ENCODE results near the gene NPAS1. TPM values are rescaled to one million over a fixed set of nuclear protein-coding genes. Genes with fewer than 3 reads are reported as not detected.
"Not testable (repeated sequence)": the region's sequence is repeated elsewhere in the genome, so short reads cannot be mapped to it uniquely, and the experiment has no call there.

NPAS1 gene
- total and polyA plus RNA-seq, 5 donors from 2014 or later, result 0.53 to 1.5 TPM; not detected in 3

DNA sequence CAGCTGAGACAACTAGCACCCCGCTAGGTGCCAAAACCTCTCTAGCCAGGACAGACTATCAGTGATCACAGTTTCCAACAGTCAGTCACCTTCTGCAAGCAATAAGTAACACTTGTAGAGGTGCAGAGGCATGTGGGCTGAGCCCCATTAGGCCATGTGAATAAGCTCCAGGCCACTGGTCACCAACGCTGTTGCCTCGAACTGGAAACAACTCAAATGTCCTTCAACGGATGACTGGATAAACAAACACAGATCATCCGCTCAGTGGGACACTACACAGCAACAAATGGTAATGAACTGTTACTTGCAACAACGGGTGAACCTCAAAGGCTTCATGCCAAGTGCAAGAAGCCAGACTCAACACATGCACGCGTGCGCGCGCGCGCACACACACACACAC is 56.3 kb downstream of the NPAS1 start:
- H3K27ac Mint-ChIP-seq, result peak overlapping the region in 2 of 3 donors; percentile 44 to 67

DNA sequence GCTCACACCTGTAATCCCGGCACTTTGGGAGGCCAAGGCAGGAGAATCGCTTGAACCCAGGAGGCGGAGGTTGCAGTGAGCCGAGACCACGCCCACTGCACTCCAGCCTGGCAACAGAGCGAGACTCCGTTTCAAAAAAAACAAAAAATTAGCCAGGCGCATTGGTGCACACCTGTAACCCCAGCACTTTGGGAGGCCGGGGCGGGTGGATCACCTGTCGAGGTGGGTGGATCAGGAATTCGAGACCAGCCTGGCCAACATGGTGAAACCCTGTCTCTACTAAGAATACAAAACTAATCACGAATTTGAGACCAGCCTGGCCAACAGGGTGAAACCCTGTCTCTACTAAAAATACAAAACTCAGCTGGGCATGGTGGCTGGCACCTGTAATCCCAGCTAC is 58.7 kb downstream of the NPAS1 start:
- not testable (repeated sequence) for H3K4me3 Mint-ChIP-seq; H3K27me3 ChIP-seq (ENCODE audit: control insufficient read depth, insufficient read depth, low read length); H3K9me3 ChIP-seq (ENCODE audit: control insufficient read depth in 2 of 2, low read length in 2 of 2); ATAC-seq (ENCODE audit: low read depth in 2 of 2); H3K27ac ChIP-seq (ENCODE audit: insufficient read depth, low read length, poor library complexity, severe bottlenecking); H3K4me1 ChIP-seq (ENCODE audit: control insufficient read depth, insufficient read depth, low read length, poor library complexity, severe bottlenecking); H3K4me3 ChIP-seq (ENCODE audit: low read depth, low read length); H3K27me3 Mint-ChIP-seq; H3K27ac Mint-ChIP-seq; DNase-seq; H3K9me3 Mint-ChIP-seq
- Mint-ChIP-seq H3K4me1 (peaks cover 0 to 17% (median 6%) of the 10 kb centered on the region in 4 donors), H3K36me3 (peaks cover 26% of the 10 kb centered on the region)
- H3K36me3 ChIP-seq (ENCODE audit: control insufficient read depth, insufficient read depth, low read length), result peaks cover 60% of the 10 kb centered on the region

More for the DNA sequence above, 56.3 kb downstream of the NPAS1 start:
- Mint-ChIP-seq H3K4me1 (peaks cover 0 to 17% (median 6%) of the 10 kb centered on the region in 4 donors), H3K9me3 (no peaks in the 10 kb centered on the region), H3K27me3 (no peaks in the 10 kb centered on the region), H3K36me3 (peaks cover 25% of the 10 kb centered on the region), H3K4me3 (no peak overlapping the region)
- H3K27ac ChIP-seq (ENCODE audit: insufficient read depth, low read length, poor library complexity, severe bottlenecking), result no peak overlapping the region
- no peaks in the 10 kb centered on the region for H3K9me3 ChIP-seq (ENCODE audit: control insufficient read depth in 2 of 2, low read length in 2 of 2)
- H3K4me1 ChIP-seq (ENCODE audit: control insufficient read depth, insufficient read depth, low read length, poor library complexity, severe bottlenecking), result no peaks in the 10 kb centered on the region
- DNase-seq (no peak), ATAC-seq (ENCODE audit: low read depth in 2 of 2) (no peak)
- H3K36me3 ChIP-seq (ENCODE audit: control insufficient read depth, insufficient read depth, low read length), result peaks cover 57% of the 10 kb centered on the region
- H3K27me3 ChIP-seq (ENCODE audit: control insufficient read depth, insufficient read depth, low read length), result no peaks in the 10 kb centered on the region
- H3K4me3 ChIP-seq (ENCODE audit: low read depth, low read length), result no peak overlapping the region

DNA sequence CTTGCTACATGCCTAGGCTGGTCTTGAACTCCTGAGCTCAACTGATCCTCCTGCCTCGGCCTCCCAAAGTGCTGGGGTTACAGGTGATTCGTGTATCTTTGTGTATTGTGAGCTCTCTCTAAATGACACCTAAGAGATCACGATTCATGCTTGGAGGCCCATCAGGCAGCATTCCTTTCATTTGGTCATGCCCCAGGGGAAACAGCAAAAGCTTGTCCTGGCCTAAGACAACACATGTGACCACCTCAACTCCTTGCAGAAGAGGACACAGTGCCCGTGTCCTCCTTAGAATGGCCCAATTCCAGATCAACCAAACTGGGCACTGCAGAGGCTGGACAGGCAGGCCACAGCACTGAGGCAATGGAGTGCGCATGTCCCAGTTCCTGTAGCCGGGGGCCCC is 61.5 kb downstream of the NPAS1 start:
- Histone ChIP-seq H3K27ac (ENCODE audit: insufficient read depth, low read length, poor library complexity, severe bottlenecking) (no peak overlapping the region), H3K4me1 (ENCODE audit: control insufficient read depth, insufficient read depth, low read length, poor library complexity, severe bottlenecking) (no peaks in the 10 kb centered on the region), H3K36me3 (ENCODE audit: control insufficient read depth, insufficient read depth, low read length) (peaks cover 63% of the 10 kb centered on the region), H3K27me3 (ENCODE audit: control insufficient read depth, insufficient read depth, low read length) (no peaks in the 10 kb centered on the region), H3K4me3 (ENCODE audit: low read depth, low read length) (no peak overlapping the region), H3K9me3 (ENCODE audit: control insufficient read depth in 2 of 2, low read length in 2 of 2) (no peaks in the 10 kb centered on the region)
- DNase-seq, result no peak
- Mint-ChIP-seq H3K9me3 (no peaks in the 10 kb centered on the region), H3K4me1 (peaks cover 0 to 4% (median 0%) of the 10 kb centered on the region in 4 donors), H3K4me3 (no peak overlapping the region), H3K27ac (no peak overlapping the region), H3K27me3 (no peaks in the 10 kb centered on the region), H3K36me3 (peaks cover 24% of the 10 kb centered on the region)
- ATAC-seq (ENCODE audit: low read depth in 2 of 2), result no peak

DNA sequence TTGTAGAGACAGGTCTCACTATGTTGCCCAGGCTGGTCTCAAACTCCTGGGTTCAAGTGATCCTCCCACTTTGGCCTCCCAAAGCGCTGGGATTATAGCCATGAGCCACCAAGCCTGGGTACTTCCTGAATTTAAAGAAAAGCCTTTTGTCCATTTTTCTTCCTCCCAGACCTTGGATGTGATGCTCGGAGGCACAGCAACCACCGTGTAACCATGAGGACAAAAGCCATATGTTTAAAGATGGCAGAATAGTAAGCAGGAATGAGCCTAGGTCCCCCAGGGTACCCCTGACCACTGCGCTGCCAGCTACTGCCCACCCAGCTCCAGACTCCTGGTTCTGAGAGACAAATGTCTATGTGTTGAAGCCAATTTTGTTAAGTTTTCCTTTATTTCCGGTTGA is 62.9 kb downstream of the NPAS1 start:
- Histone ChIP-seq H3K27me3 (ENCODE audit: control insufficient read depth, insufficient read depth, low read length) (no peaks in the 10 kb centered on the region), H3K4me1 (ENCODE audit: control insufficient read depth, insufficient read depth, low read length, poor library complexity, severe bottlenecking) (no peaks in the 10 kb centered on the region), H3K4me3 (ENCODE audit: low read depth, low read length) (no peak overlapping the region), H3K27ac (ENCODE audit: insufficient read depth, low read length, poor library complexity, severe bottlenecking) (no peak overlapping the region), H3K36me3 (ENCODE audit: control insufficient read depth, insufficient read depth, low read length) (peaks cover 71% of the 10 kb centered on the region), H3K9me3 (ENCODE audit: control insufficient read depth in 2 of 2, low read length in 2 of 2) (no peaks in the 10 kb centered on the region)
- H3K36me3 Mint-ChIP-seq, result peaks cover 30% of the 10 kb centered on the region
- no peaks in the 10 kb centered on the region for H3K9me3 Mint-ChIP-seq
- no peak overlapping the region for H3K4me3 Mint-ChIP-seq
- no peak overlapping the region for H3K27ac Mint-ChIP-seq
- no peaks in the 10 kb centered on the region for H3K4me1 Mint-ChIP-seq
- ATAC-seq (ENCODE audit: low read depth in 2 of 2), result no peak
- H3K27me3 Mint-ChIP-seq, result no peaks in the 10 kb centered on the region
- DNase-seq, result no peak

DNA sequence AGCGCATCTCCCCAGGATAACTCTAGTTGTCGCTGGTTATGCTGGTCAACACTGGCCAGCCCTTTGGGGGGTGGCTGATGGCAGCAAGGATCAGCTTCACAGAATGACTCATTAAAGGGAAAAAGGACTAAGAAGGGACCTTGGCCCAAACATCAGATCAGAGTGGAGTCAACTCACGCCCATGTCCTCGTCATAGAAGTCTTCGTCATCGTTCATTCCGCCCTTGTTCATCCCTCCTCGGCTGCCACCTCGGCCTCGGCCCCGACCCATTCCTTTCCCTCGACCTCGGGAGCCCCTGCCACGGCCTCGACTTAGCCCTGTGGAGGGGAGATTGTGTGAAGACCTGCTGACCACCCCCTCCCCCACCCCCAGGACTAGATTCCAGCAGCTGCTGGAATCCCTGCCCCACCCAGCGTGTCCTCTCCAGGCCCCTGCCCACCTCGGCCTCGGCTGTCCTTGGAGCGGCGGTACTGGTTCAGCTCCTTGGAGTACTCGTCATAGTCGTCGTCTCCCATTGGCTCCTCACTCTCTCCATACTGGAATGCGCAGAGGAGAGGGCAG is 65.3 kb downstream of the NPAS1 start:
- no peaks in the 10 kb centered on the region for H3K27me3 ChIP-seq (ENCODE audit: control insufficient read depth, insufficient read depth, low read length)
- Mint-ChIP-seq H3K4me1 (no peaks in the 10 kb centered on the region), H3K27ac (no peak overlapping the region), H3K9me3 (no peaks in the 10 kb centered on the region), H3K36me3 (peaks cover 38% of the 10 kb centered on the region), H3K4me3 (no peak overlapping the region), H3K27me3 (no peaks in the 10 kb centered on the region)
- H3K27ac ChIP-seq (ENCODE audit: insufficient read depth, low read length, poor library complexity, severe bottlenecking), result no peak overlapping the region
- DNase-seq (no peak), ATAC-seq (ENCODE audit: low read depth in 2 of 2) (no peak)
- H3K4me3 ChIP-seq (ENCODE audit: low read depth, low read length), result no peak overlapping the region
- peaks cover 86% of the 10 kb centered on the region for H3K36me3 ChIP-seq (ENCODE audit: control insufficient read depth, insufficient read depth, low read length)
- no peaks in the 10 kb centered on the region for H3K4me1 ChIP-seq (ENCODE audit: control insufficient read depth, insufficient read depth, low read length, poor library complexity, severe bottlenecking)
- no peaks in the 10 kb centered on the region for H3K9me3 ChIP-seq (ENCODE audit: control insufficient read depth in 2 of 2, low read length in 2 of 2)

DNA sequence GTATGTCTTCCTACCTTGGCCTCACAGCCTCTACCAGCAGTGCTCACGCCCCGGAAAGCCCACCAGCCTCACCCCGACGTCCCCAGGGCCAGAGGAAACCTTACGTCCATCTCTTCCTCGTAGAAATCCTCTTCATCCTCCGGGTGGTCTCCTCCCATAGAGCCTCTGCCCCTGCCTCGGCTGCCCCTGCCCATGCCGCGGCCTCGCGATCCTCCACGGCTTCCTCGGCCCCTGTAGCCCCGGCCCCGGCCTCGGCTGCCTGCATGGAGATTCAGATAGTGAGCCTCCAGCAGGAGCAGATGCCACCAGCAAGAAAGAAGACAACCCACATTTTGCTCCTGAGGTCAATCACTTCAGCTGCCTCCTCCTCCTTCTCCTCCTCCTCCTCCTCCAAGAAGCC is 66.6 kb downstream of the NPAS1 start:
- Histone ChIP-seq H3K4me3 (ENCODE audit: low read depth, low read length) (no peak overlapping the region), H3K27ac (ENCODE audit: insufficient read depth, low read length, poor library complexity, severe bottlenecking) (no peak overlapping the region), H3K4me1 (ENCODE audit: control insufficient read depth, insufficient read depth, low read length, poor library complexity, severe bottlenecking) (no peaks in the 10 kb centered on the region), H3K27me3 (ENCODE audit: control insufficient read depth, insufficient read depth, low read length) (no peaks in the 10 kb centered on the region), H3K36me3 (ENCODE audit: control insufficient read depth, insufficient read depth, low read length) (peaks cover 86% of the 10 kb centered on the region), H3K9me3 (ENCODE audit: control insufficient read depth in 2 of 2, low read length in 2 of 2) (no peaks in the 10 kb centered on the region)
- H3K9me3 Mint-ChIP-seq, result no peaks in the 10 kb centered on the region
- peak overlapping the region in 2 of 3 donors; percentile 56 to 69 for H3K27ac Mint-ChIP-seq
- no peaks in the 10 kb centered on the region for H3K27me3 Mint-ChIP-seq
- peaks cover 49% of the 10 kb centered on the region for H3K36me3 Mint-ChIP-seq
- ATAC-seq (ENCODE audit: low read depth in 2 of 2) (no peak), DNase-seq (no peak)
- H3K4me3 Mint-ChIP-seq, result no peak overlapping the region
- H3K4me1 Mint-ChIP-seq, result peaks cover 0 to 4% (median 0%) of the 10 kb centered on the region in 4 donors

DNA sequence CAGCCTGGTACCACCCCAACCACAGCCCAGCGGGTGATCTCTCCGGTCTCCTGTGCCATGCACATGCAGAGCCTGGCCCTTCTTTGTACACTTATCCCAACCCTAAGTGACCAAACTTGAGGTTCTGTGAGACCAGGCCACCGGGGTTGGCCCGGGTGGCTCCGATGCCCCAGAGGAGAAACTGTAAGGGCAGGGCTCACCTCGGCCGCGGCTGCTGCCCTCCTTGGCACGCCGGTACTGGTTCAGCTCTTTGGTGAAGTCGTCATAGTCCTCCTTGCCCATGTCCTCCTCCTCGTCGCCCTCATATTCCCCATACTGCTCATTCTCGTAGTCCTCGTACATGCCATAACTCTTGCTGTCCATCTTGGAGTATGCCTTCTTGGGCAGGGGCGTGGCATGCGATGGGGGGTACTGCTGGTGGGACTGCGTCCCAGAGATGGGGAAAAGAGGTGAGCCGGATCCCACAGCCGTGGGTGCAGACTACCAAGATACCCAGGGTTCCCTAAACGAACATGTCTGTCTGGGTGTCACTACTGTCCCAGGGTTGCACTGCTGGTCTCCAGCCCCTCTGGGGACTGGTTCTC is 70.2 kb downstream of the NPAS1 start:
- no peaks in the 10 kb centered on the region for H3K27me3 Mint-ChIP-seq
- Histone ChIP-seq H3K4me3 (ENCODE audit: low read depth, low read length) (no peak overlapping the region), H3K9me3 (ENCODE audit: control insufficient read depth in 2 of 2, low read length in 2 of 2) (no peaks in the 10 kb centered on the region), H3K27ac (ENCODE audit: insufficient read depth, low read length, poor library complexity, severe bottlenecking) (no peak overlapping the region), H3K27me3 (ENCODE audit: control insufficient read depth, insufficient read depth, low read length) (no peaks in the 10 kb centered on the region), H3K36me3 (ENCODE audit: control insufficient read depth, insufficient read depth, low read length) (peaks cover 66% of the 10 kb centered on the region), H3K4me1 (ENCODE audit: control insufficient read depth, insufficient read depth, low read length, poor library complexity, severe bottlenecking) (peaks cover 17% of the 10 kb centered on the region)
- no peak for ATAC-seq (ENCODE audit: low read depth in 2 of 2)
- peaks cover 0 to 24% (median 12%) of the 10 kb centered on the region in 4 donors for H3K4me1 Mint-ChIP-seq
- peak overlapping the region in 2 of 3 donors; percentile 36 to 82 for H3K27ac Mint-ChIP-seq
- peak overlapping the region in 1 of 4 donors; percentile 54 for H3K4me3 Mint-ChIP-seq
- H3K9me3 Mint-ChIP-seq, result no peaks in the 10 kb centered on the region
- peaks cover 41% of the 10 kb centered on the region for H3K36me3 Mint-ChIP-seq
- DNase-seq, result no peak

DNA sequence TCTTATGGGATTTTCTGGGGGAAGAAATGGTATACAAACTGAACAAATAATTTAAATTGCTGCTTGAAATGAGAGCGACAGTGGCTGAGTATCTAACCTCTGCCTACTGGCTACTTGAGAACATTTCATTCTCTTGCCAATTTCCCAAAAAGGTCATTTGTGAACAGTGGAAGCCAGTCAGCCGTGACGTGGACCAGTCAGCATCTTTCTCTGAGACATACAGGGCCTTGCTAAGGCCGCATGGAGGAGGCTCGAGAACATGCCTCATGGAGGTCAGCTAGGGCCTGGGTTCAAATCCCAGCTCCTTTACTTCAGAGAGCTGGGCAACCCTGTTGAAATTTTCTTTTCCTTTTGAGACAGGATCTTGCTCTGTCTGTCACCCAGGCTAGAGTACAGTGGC is 73.6 kb downstream of the NPAS1 start:
- H3K9me3 ChIP-seq (ENCODE audit: control insufficient read depth in 2 of 2, low read length in 2 of 2), result no peaks in the 10 kb centered on the region
- Mint-ChIP-seq H3K4me3 (peak overlapping the region in 1 of 4 donors; percentile 49), H3K9me3 (no peaks in the 10 kb centered on the region), H3K4me1 (peaks cover 0 to 55% (median 26%) of the 10 kb centered on the region in 4 donors), H3K27ac (peak overlapping the region in 2 of 3 donors; percentile 92 to 99), H3K27me3 (no peaks in the 10 kb centered on the region), H3K36me3 (peaks cover 39% of the 10 kb centered on the region)
- no peaks in the 10 kb centered on the region for H3K27me3 ChIP-seq (ENCODE audit: control insufficient read depth, insufficient read depth, low read length)
- H3K4me3 ChIP-seq (ENCODE audit: low read depth, low read length), result no peak overlapping the region
- peaks cover 37% of the 10 kb centered on the region for H3K36me3 ChIP-seq (ENCODE audit: control insufficient read depth, insufficient read depth, low read length)
- H3K27ac ChIP-seq (ENCODE audit: insufficient read depth, low read length, poor library complexity, severe bottlenecking), result no peak overlapping the region
- ATAC-seq (ENCODE audit: low read depth in 2 of 2), result no peak
- peaks cover 35% of the 10 kb centered on the region for H3K4me1 ChIP-seq (ENCODE audit: control insufficient read depth, insufficient read depth, low read length, poor library complexity, severe bottlenecking)
- DNase-seq, result no peak

All from CD4-positive, CD25-positive, alpha-beta regulatory T cell (primary cell).